HG02981 (cell line): Measurements from ENCODE around the gene SLC24A4.

Source experiments
- ATAC-seq: cut with Tn5 transposase; IDR thresholded peaks from one replicate; pipeline ENCODE4 v1.9.1; 2021; ENCODE audit warnings: mild to moderate bottlenecking, moderate library complexity; ENCODE audit not compliant: unreplicated experiment

Gene SLC24A4

DNA sequence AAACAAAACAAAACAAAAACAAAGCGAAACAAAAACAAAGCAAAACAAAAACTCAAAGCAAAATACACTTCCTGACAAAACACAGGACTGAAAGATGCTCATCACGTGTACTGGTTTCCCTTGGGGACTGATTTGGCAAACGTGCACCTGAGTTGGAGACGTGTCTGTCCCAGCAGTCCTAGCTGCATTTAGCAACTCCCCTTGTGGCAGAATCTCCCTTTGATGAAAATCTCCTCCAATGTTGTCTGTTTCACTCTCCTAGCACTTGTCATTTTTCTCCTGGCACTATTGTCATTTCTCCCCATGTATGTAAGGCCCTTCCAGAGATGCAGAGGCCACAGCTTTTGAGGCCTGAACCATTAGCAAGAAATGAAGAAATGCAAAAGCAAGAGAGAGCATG lies 6.8 kb upstream of the SLC24A4 start:
- no peak for ATAC-seq

- no peak for ATAC-seq
These were observed 6.0 kb upstream of the SLC24A4 start for GRCh38 chr14:92316937-92317336.

DNA sequence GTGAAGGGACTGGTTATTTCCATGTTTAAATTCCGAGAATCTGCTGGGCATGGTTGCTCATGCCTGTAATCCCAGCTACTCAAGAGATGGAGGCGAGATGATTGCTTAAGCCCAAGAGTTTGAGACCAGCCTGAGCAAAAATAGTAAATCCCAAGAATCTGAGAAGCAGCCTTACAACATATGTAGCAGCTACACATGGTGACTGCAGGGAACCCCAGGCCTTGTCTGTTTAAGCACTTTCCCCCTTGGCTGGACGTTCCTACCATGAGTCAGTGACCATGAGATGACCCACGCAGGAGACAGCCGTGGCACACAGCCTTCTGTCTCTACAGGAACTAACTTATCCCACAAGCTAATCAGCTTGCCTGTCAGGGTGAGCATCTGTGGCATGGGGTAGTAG lies 5.5 kb upstream of the SLC24A4 start:
- no peak for ATAC-seq

- no peak for ATAC-seq
These were observed 1.3 kb upstream of the SLC24A4 start for GRCh38 chr14:92321701-92322100.

- no peak for ATAC-seq
These were observed 449 bp upstream of the SLC24A4 start for GRCh38 chr14:92322516-92322915.

DNA sequence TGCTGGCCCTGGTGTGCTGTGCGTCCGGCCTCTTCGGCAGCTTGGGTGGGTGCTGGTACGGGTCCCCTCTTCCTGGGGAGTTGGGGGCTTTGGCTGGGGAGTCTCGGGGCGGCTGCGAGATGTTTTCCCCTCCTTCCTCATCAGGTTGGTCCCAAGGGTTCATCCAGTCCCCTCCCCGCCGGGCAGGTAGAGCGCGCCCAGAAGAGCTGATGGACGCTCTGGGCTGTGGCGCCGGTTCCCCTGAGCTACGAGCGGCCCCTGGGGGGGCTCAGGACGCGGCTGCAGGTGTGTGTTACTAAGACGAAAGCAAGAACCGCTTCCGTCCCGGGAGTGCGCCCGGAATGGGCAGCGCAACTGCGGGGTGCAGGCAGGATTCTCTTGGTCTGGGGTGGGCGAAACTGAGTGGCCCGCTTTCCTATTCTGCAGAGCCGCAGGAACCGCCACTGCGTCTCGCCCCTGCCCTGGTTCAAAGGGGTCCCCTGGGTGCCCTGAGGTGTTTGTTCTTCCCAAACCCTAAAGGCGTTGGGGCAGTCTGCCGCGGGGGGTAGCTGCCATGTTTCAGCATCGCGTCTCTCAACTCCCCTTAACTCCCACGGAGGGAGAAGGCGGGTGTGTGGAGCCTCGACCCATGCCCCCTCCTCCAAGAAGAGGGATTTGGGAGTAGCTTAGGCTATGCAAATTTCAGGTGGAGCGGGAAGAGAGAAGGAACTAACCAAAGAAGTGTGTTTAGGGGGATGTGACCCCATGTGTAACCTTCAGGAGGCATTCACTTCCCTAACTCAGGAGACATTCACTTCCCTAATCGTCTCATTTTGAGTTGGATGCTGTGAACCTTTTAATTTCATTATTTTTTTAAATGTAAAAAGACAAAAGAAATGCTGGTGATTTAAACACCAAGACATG lies 1.2 kb downstream of the SLC24A4 start:
- no peak for ATAC-seq

DNA sequence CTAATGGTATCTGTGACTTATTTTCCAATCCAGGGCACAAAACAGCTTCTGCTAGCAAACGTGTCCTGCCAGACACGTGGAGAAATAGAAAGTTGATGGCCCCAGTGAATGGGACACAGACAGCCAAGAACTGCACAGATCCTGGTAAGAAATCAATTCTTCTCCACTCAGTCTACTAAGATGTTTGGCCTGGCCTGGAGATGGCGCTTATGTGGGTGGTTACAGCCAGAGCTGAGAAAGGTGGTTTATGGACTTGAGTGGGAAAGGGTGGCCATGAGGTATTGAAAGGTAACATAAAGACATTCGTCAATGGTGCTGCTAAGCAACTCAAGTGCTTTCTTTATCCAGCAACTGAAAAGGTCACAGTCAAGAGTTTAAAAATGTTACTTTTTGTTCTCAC lies 2.9 kb downstream of the SLC24A4 start:
- ATAC-seq: no peak

GRCh38 chr14:92328664-92329255 lies 5.8 kb downstream of the SLC24A4 start:
- ATAC-seq: no peak

GRCh38 chr14:92334050-92334449 lies 11.1 kb downstream of the SLC24A4 start:
- ATAC-seq: no peak

DNA sequence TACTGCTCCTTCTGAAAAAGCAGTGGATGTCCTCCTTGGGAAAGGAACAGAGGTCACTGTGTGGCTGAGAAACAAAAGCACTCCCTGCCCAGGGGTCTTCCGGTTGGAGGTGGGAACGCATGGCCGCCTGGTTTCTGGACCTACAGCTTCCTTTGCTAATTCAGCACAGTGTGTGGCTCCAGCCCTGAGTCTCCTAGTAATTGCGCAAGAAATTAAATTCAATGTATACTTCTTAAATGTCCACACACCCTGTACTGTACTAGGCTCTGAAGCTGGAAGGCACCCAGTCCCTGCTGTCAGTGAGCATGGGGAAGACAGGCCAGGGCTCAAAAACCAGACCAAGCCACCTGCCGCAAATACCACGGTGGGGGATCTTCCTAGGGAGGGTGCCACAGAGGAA lies 13.4 kb downstream of the SLC24A4 start:
- ATAC-seq: no peak

GRCh38 chr14:92339426-92339825 lies 16.5 kb downstream of the SLC24A4 start:
- ATAC-seq: no peak

- ATAC-seq: no peak
These were observed 17.1 kb downstream of the SLC24A4 start for GRCh38 chr14:92340071-92340470.

DNA sequence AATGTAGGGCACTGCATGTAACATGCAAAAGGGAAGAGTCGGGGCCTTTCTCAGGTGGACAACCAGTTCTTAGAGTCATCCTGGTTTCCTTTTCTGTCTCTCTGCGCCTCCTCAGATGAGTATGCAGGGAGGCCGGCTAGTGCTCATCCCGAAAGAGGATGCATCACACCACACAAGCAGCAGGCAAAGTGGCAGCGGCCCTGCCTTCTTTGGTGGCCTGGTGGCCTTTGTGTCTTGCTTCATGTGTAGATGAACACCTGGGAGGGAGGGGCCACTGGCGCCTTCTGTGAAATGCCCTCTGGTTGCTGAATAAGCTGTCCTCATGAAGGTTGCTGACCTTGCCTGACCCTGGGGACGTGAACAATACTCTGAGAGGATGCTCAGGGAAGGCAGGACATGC lies 18.0 kb downstream of the SLC24A4 start:
- no peak for ATAC-seq

DNA sequence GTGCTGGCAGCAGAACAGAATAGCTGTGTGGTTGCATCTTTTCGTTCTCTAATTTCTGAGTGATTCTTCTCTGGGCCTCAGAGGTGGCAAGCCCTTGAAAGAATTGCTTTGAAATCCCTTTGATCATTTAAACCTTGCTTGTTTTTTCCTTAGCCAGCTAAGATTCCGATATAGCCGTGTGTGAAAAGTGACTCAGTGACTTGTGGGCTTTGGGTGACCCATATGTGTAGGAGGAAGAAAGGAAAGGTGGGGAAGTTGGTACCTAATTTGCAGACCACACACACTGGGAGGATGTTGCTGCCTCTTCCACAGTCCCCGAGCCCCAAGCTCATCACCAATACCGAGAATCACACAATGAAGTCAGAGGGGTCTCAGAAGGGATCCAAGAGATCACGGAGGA lies 18.8 kb downstream of the SLC24A4 start:
- no peak for ATAC-seq

DNA sequence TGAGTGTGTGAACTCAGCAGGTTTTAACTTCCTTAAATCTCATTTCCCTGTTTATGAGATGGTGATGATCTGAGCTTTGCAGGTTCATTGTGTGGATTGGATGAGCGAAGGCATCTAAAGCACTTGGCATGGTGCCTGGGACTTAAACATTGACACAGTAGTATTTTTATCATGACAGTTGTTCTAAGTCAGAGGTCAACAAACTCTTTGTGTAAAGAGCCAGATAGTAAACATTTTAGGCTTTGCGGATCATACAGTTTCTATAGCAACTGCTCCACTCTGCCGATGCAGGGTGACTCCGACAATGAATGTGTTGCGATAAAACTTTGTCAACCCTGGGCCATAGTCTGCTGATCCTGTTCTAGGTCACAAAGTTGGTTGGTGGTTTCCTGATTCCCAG lies 25.2 kb downstream of the SLC24A4 start:
- no peak for ATAC-seq

GRCh38 chr14:92351750-92352149 lies 28.8 kb downstream of the SLC24A4 start:
- ATAC-seq: no peak

DNA sequence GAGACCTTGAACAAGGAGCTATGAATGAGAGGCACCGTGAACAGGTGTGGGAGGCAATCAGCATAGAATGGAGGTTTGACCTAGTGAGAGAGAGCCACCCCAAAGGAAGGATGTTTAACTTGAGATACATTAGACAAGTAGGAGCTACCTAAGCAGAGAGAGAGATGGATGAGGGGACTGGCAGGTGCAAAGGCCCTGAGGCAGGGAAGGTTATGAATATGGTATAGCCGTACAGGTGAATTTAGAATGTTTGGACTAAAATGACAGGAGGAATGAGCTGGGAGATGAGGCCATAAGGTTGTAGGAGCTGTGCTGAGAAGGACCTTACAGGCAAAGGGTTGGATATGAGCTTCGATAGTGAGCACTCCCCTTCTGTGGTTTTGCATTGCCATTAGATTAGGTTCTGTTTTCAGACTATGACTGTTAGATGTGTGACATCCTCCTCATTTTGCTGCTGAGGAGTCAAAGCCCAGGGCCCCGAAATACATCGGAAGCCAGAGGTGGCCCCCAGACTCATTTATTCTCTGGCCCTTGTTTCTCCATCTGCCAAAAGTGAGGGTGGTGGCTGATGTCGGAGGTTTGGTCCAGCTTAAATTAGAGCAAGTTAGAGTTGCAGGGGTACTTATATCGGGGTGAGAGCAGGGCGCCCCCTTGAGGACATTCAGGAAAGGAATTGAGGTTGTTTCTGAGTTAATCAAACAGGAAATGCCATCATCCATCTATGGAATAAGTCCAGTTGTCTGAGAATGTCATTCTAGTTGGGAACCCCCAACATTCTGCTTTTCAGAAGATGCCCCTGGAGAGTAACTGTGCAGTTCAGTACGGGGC lies 29.4 kb downstream of the SLC24A4 start:
- no peak for ATAC-seq

- no peak for ATAC-seq
These were observed 30.5 kb downstream of the SLC24A4 start for GRCh38 chr14:92353447-92353846.

DNA sequence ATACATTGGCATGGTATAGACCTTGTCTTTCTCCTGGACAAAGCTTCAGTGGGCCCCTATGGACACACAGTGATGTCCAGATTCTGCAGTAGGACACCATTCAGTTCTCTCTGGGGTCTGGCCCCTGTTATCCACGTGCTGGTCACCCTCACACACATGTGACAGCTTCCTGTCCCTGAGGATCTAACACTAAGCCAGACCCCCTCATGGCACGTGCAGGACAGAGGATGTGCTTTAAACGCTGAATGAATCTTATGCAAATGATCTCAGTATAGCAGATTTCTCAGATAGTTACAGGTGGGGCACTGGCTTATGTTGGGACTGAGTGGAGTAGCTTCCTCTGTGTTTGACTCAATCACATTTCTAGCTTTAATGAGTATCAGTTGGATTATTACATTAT lies 33.7 kb downstream of the SLC24A4 start:
- no peak for ATAC-seq

GRCh38 chr14:92360651-92361370 lies 37.8 kb downstream of the SLC24A4 start:
- ATAC-seq: no peak

DNA sequence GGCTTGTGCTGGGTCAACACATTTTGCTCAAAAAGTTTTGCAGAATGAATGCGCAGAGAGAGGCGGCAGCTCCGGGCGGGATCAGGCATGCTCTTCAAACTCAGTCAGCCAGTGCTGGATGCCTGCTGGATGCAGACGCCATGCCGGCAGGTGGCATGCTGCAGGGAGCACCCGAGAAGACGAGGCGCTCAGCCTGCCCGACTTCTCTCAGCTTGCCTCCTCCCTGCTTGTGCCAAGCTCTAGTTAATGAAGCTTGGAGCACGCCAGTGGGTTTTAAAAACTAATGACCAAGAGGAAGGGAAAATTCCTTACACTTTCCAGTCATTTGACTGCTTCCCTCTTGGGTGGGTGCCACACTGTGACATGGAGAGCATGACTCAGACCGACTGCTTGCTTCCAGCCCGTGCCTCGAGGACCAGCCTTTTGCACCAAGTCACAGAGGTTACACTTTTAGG lies 39.8 kb downstream of the SLC24A4 start:
- no peak for ATAC-seq
